Astrocyte of the hippocampus (primary cell): ENCODE measurements around the gene DIAPH2.

ENCODE experiments used
- DNase-seq: peaks from one replicate; pipeline ENCODE4 v3.0.0; 2011; ENCODE audit warnings: low read depth, low spot score

Gene DIAPH2

GRCh38 chrX:97294041-97294440 lies 609.4 kb downstream of the DIAPH2 start:
- DNase-seq = no peak

- no peak for DNase-seq
Observed at GRCh38 chrX:97295954-97296353, 611.3 kb downstream of the DIAPH2 start.

GRCh38 chrX:97306771-97307470 lies 622.3 kb downstream of the DIAPH2 start:
- no peak for DNase-seq

- DNase-seq = peak; percentile 1
Observed at GRCh38 chrX:97308171-97308570, 623.5 kb downstream of the DIAPH2 start.

- DNase-seq = no peak
Observed at GRCh38 chrX:97309487-97310116, 625.0 kb downstream of the DIAPH2 start.

GRCh38 chrX:97310373-97310772 lies 625.7 kb downstream of the DIAPH2 start:
- peak; percentile 52 for DNase-seq

- no peak for DNase-seq
Observed at GRCh38 chrX:97311066-97311778, 626.6 kb downstream of the DIAPH2 start.

- DNase-seq = no peak
Observed at GRCh38 chrX:97314345-97314744, 629.7 kb downstream of the DIAPH2 start.

GRCh38 chrX:97315939-97316338 lies 631.3 kb downstream of the DIAPH2 start:
- DNase-seq = no peak

- no peak for DNase-seq
Observed at GRCh38 chrX:97320305-97320704, 635.7 kb downstream of the DIAPH2 start.

GRCh38 chrX:97322401-97322800 lies 637.8 kb downstream of the DIAPH2 start:
- peak; percentile 11 for DNase-seq

- peak; percentile 42 for DNase-seq
Observed at GRCh38 chrX:97326456-97326855, 641.8 kb downstream of the DIAPH2 start.

- DNase-seq = no peak
Observed at GRCh38 chrX:97328853-97329390, 644.3 kb downstream of the DIAPH2 start.

GRCh38 chrX:97330151-97330550 lies 645.5 kb downstream of the DIAPH2 start:
- DNase-seq = no peak

- no peak for DNase-seq
Observed at GRCh38 chrX:97332963-97333362, 648.3 kb downstream of the DIAPH2 start.

GRCh38 chrX:97334850-97335249 lies 650.2 kb downstream of the DIAPH2 start:
- DNase-seq = no peak

GRCh38 chrX:97344724-97345123 lies 660.1 kb downstream of the DIAPH2 start:
- no peak for DNase-seq

- no peak for DNase-seq
Observed at GRCh38 chrX:97358941-97359340, 674.3 kb downstream of the DIAPH2 start.

GRCh38 chrX:97363843-97364242 lies 679.2 kb downstream of the DIAPH2 start:
- DNase-seq = no peak

GRCh38 chrX:97366237-97366636 lies 681.6 kb downstream of the DIAPH2 start:
- no peak for DNase-seq

- DNase-seq = peak; percentile 7
Observed at GRCh38 chrX:97367125-97367524, 682.5 kb downstream of the DIAPH2 start.

- DNase-seq = no peak
Observed at GRCh38 chrX:97369947-97370346, 685.3 kb downstream of the DIAPH2 start.
